Spleen (tissue), 11 donors: ENCODE data around the gene ZBTB4. TPM values are rescaled to one million over a fixed set of nuclear protein-coding genes. Genes with fewer than 3 reads are reported as not detected.
A peak's percentile ranks its signal among the peaks of the same experiment; 100 is the strongest.

Experiments used
- DNase-seq: peaks from one replicate; pipeline ENCODE4 v3.0.0-alpha.2; 2020
- H3K27ac ChIP-seq, 8 donors: fragments of 200-600 bp; sonication (generic) in 7 of 8; 1 replicate in 4 of 8; 2 replicates in 4 of 8; pipeline versions ENCODE4 v1.5.0 to v1.8.0; 2016 to 2021; ENCODE audit warnings: inconsistent platforms in 4 of 8, mild to moderate bottlenecking in 4 of 8, moderate library complexity in 1 of 8
- H3K27me3 ChIP-seq, 7 donors: fragments of 200-600 bp; sonication (generic) in 6 of 7; replicated peaks in 1 of 7; 1 replicate in 4 of 7; 2 replicates in 3 of 7; pipeline versions ENCODE4 v1.5.0 to v1.8.0; 2016 to 2021; ENCODE audit warnings: inconsistent platforms in 3 of 7, mild to moderate bottlenecking in 1 of 7
- H3K36me3 ChIP-seq, 6 donors: fragments of 200-600 bp; sonication (generic) in 5 of 6; 1 replicate in 4 of 6; 2 replicates in 2 of 6; pipeline versions ENCODE4 v1.5.0 to v1.8.0; 2016 to 2021; ENCODE audit warnings: inconsistent platforms in 2 of 6
- H3K4me1 ChIP-seq, 6 donors: fragments of 200-600 bp; sonication (generic) in 5 of 6; 1 replicate in 3 of 6; 2 replicates in 3 of 6; pipeline versions ENCODE4 v1.5.0 to v1.8.0; 2016 to 2021; ENCODE audit warnings: inconsistent platforms in 3 of 6
- H3K4me3 ChIP-seq, 8 donors: fragments of 200-600 bp; sonication (generic) in 7 of 8; 1 replicate in 4 of 8; 2 replicates in 4 of 8; pipeline versions ENCODE4 v1.5.0 to v1.8.0; 2016 to 2021; ENCODE audit warnings: inconsistent platforms in 4 of 8, mild to moderate bottlenecking in 4 of 8, moderate library complexity in 2 of 8
- H3K9me3 ChIP-seq, 8 donors: fragments of 200-600 bp; sonication (generic) in 7 of 8; 1 replicate in 4 of 8; 2 replicates in 4 of 8; pipeline versions ENCODE4 v1.5.0 to v1.8.0; 2016 to 2021; ENCODE audit warnings: inconsistent platforms in 4 of 8
- POLR2A ChIP-seq, 3 donors: fragments of 450-650 bp; IDR thresholded peaks; one replicate each; pipeline ENCODE4 v1.5.1; 2017; ENCODE audit warnings: antibody characterized with exemption in 3 of 3, mild to moderate bottlenecking in 1 of 3
- POLR2AphosphoS5 ChIP-seq, 3 donors: sonication (generic); formaldehyde crosslinking; IDR thresholded peaks; one replicate each; pipeline ENCODE4 v1.5.1; 2017; ENCODE audit warnings: antibody characterized with exemption in 3 of 3
- WGBS, 5 donors: extraction: QIAGEN DNeasy Blood & Tissue Kit in 3 of 5; methylation state at CpG; one replicate each; pipeline versions ENCODE4 v1.1.5 to v1.1.7; 2013 to 2018; 5-methylcytosine and 5-hydroxymethylcytosine counted together
- intact Hi-C: fragments of 100-400 bp; cut with DNase I; formaldehyde crosslinking; loops from one replicate; pipeline ENCODE4 v1.15.0; 2023; ENCODE audit warnings: low total_unique reads
- polyA plus RNA-seq, 3 donors: library from polyadenylated mRNA; stranded (reverse); fragments of 200-250 nt; gene quantifications; one replicate each; pipeline ENCODE4 v1.2.1, GENCODE V29; 2013
- total RNA-seq, 7 donors: library from RNA; depleted of rRNA in 3 of 7; stranded (reverse); fragments of >200 nt in 3 of 7; fragmentation: NEBNext Ultra II Directional in 4 of 7; extraction: Animal tissue kit (Norgen Biotek cat#: 25700) in 4 of 7; gene quantifications; one replicate each; pipeline versions ENCODE4 v1.1.0 to v1.2.1, GENCODE V29; 2016 to 2021
- TF ChIP-seq, protein P1 (sequence below), 11 experiments: fragments of 200-600 bp in 7 of 11; fragments of 450-650 bp in 4 of 11; sonication (generic) in 4 of 11; IDR thresholded peaks in 8 of 11; conservative IDR thresholded peaks in 3 of 11; 1 replicate in 7 of 11; 2 replicates in 4 of 11; pipeline versions ENCODE4 v1.4.0 to v1.8.0; 2016 to 2021; ENCODE audit warnings: antibody characterized with exemption in 11 of 11, inconsistent platforms in 4 of 11, mild to moderate bottlenecking in 1 of 11
- donor health status: healthy with polysubstance abuse.
- donor health status: DM: no; HTN: no; CAD: no; lungs with moderate emphysema.
- donor health status: DM: no; HTN: no; CAD: no.
- donor health status: Bipolar disorder and iron deficiency.
- donor health status: healthy.
- donor health status: DM: no; HTN: no; CAD: no.
- donor health status: DM: yes; HTN: yes; CAD: no.

Gene ZBTB4
- total and polyA plus RNA-seq, 10 donors, result 10.5 to 68.8 (median 42.2) TPM

- DNase-seq, result no peak
- no peak for TF ChIP-seq POLR2AphosphoS5 (IDR thresholded peaks at IDR 0.05)
- TF ChIP-seq, protein P1, sequence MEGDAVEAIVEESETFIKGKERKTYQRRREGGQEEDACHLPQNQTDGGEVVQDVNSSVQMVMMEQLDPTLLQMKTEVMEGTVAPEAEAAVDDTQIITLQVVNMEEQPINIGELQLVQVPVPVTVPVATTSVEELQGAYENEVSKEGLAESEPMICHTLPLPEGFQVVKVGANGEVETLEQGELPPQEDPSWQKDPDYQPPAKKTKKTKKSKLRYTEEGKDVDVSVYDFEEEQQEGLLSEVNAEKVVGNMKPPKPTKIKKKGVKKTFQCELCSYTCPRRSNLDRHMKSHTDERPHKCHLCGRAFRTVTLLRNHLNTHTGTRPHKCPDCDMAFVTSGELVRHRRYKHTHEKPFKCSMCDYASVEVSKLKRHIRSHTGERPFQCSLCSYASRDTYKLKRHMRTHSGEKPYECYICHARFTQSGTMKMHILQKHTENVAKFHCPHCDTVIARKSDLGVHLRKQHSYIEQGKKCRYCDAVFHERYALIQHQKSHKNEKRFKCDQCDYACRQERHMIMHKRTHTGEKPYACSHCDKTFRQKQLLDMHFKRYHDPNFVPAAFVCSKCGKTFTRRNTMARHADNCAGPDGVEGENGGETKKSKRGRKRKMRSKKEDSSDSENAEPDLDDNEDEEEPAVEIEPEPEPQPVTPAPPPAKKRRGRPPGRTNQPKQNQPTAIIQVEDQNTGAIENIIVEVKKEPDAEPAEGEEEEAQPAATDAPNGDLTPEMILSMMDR (IDR thresholded peaks at IDR 0.05 in 8 of 11, conservative IDR thresholded peaks at IDR 0.05 in 3 of 11), result no peak
- TF ChIP-seq POLR2A (IDR thresholded peaks at IDR 0.05), result no peak
- Histone ChIP-seq H3K36me3 (no peaks in the 10 kb centered on the region), H3K4me1 (no peaks in the 10 kb centered on the region), H3K4me3 (no peak within 1 kb of the TSS), H3K9me3 (no peaks in the 10 kb centered on the region), H3K27me3 (no peaks in the 10 kb centered on the region), H3K27ac (no peak within 1 kb of the TSS)
- WGBS, 5 donors, result 72 to 84% (median 82%) methylated on average over 7 of the region's 7 CpGs
- intact Hi-C loops, result no loop called here
These were observed 54.1 kb downstream of the ZBTB4 start, which contains the start of gene SPEM2 for GRCh38 chr17:7425316-7425715. SPEM2 (plus strand) TSS chr17:7425616; CDS start chr17:7425689, 73 bp downstream.

GRCh38 chr17:7423679-7424078, 55.8 kb downstream of the ZBTB4 start:
- Histone ChIP-seq H3K27ac (no peak overlapping the region), H3K9me3 (no peaks in the 10 kb centered on the region), H3K36me3 (no peaks in the 10 kb centered on the region), H3K4me3 (no peak overlapping the region), H3K4me1 (no peaks in the 10 kb centered on the region), H3K27me3 (no peaks in the 10 kb centered on the region)
- TF ChIP-seq POLR2A (IDR thresholded peaks at IDR 0.05), result no peak
- TF ChIP-seq, protein P1 (IDR thresholded peaks at IDR 0.05 in 8 of 11, conservative IDR thresholded peaks at IDR 0.05 in 3 of 11), result no peak
- TF ChIP-seq POLR2AphosphoS5 (IDR thresholded peaks at IDR 0.05), result no peak
- no peak for DNase-seq
- intact Hi-C loops, result no loop called here
- 81 to 88% (median 83%) methylated on average over 4 of the region's 4 CpGs for WGBS, 5 donors

GRCh38 chr17:7421186-7421585, 58.2 kb downstream of the ZBTB4 start:
- TF ChIP-seq, protein P1 (IDR thresholded peaks at IDR 0.05 in 8 of 11, conservative IDR thresholded peaks at IDR 0.05 in 3 of 11), result no peak
- no peak for TF ChIP-seq POLR2AphosphoS5 (IDR thresholded peaks at IDR 0.05)
- TF ChIP-seq POLR2A (IDR thresholded peaks at IDR 0.05), result no peak
- H3K27ac ChIP-seq, result no peak overlapping the region
- WGBS, 5 donors, result 93 to 98% (median 96%) methylated on average over 13 to 16 of the region's 16 CpGs
- H3K4me3 ChIP-seq, result no peak overlapping the region
- H3K36me3 ChIP-seq, result peaks cover 0 to 7% (median 0%) of the 10 kb centered on the region in 6 donors
- DNase-seq, result no peak
- H3K9me3 ChIP-seq, result no peaks in the 10 kb centered on the region
- intact Hi-C loops, result no loop called here
- H3K4me1 ChIP-seq, result no peaks in the 10 kb centered on the region
- H3K27me3 ChIP-seq, result no peaks in the 10 kb centered on the region

GRCh38 chr17:7419819-7420610, 59.4 kb downstream of the ZBTB4 start, which contains the start of gene SPEM1:
SPEM1 (plus strand) TSS chr17:7420324; CDS start chr17:7420385, 61 bp downstream.
- DNase-seq, result no peak
- 64 to 83% (median 82%) methylated on average over 8 to 17 of the region's 17 CpGs for WGBS, 5 donors
- peaks cover 0 to 7% (median 0%) of the 10 kb centered on the region in 6 donors for H3K36me3 ChIP-seq
- H3K4me3 ChIP-seq, result no peak within 1 kb of the TSS
- H3K4me1 ChIP-seq, result no peaks in the 10 kb centered on the region
- intact Hi-C loops, result no loop called here
- no peak within 1 kb of the TSS for H3K27ac ChIP-seq
- TF ChIP-seq, protein P1 (IDR thresholded peaks at IDR 0.05 in 8 of 11, conservative IDR thresholded peaks at IDR 0.05 in 3 of 11), result no peak
- peak in 1 of 3 donors; percentile 21 for TF ChIP-seq POLR2AphosphoS5 (IDR thresholded peaks at IDR 0.05)
- H3K9me3 ChIP-seq, result no peaks in the 10 kb centered on the region
- H3K27me3 ChIP-seq, result no peaks in the 10 kb centered on the region
